ENCODE results near the gene SLC35G3. TPM values are rescaled to one million over a fixed set of nuclear protein-coding genes. Genes with fewer than 3 reads are reported as not detected.

Gene SLC35G3
- total RNA-seq, 1 experiment from 2014 or later, result not detected

GRCh38 chr17:35144840-35145239 lies 49.4 kb downstream of the SLC35G3 start:
- H4K20me1 ChIP-seq (ENCODE audit: control insufficient read depth, insufficient read depth, insufficient read length), result no peaks in the 10 kb centered on the region
- no peak overlapping the region for H3K9ac ChIP-seq (ENCODE audit: extremely low read depth, insufficient read length, low read length)
- H3K27me3 ChIP-seq (ENCODE audit: insufficient read depth, low read length), result no peaks in the 10 kb centered on the region
- H2BK20ac ChIP-seq (ENCODE audit: low read depth, low read length, poor library complexity, severe bottlenecking), result no peak overlapping the region
- Mint-ChIP-seq H3K9me3 (no peaks in the 10 kb centered on the region; a peak in 1 of 5 replicates), H3K4me1 (peaks cover 10 to 24% of the 10 kb centered on the region in 2 experiments), H3K4me3 (no peak overlapping the region), H3K36me3 (ENCODE audit: insufficient read depth in 1 of 3, low read depth in 3 of 3) (peaks cover 0 to 4% (median 2%) of the 10 kb centered on the region in 3 experiments; a peak in 3 of 7 replicates), H3K27me3 (ENCODE audit: low read depth) (peaks cover 4% of the 10 kb centered on the region), H3K27ac (no peak overlapping the region)
- TF ChIP-seq CTCF (conservative IDR thresholded peaks at IDR 0.05), result no peak
- no peak overlapping the region for H2AK5ac ChIP-seq (ENCODE audit: insufficient read length, low read length)
- H3K23me2 ChIP-seq (ENCODE audit: insufficient read length, low read depth, low read length, poor library complexity, severe bottlenecking), result no peaks in the 10 kb centered on the region
- no peak overlapping the region for H3K14ac ChIP-seq (ENCODE audit: insufficient read depth, low read length)
- H2BK5ac ChIP-seq (ENCODE audit: insufficient read length, low read length), result no peak overlapping the region
- H3K27ac ChIP-seq (ENCODE audit: insufficient read length, low read depth, low read length), result no peak overlapping the region
- no peak overlapping the region for H4K5ac ChIP-seq (ENCODE audit: insufficient read length, low read depth, low read length)
- no peak overlapping the region for H3K23ac ChIP-seq (ENCODE audit: insufficient read length, low read depth, low read length)
- H3K4ac ChIP-seq (ENCODE audit: low read depth, low read length), result no peak overlapping the region
- H3K56ac ChIP-seq (ENCODE audit: insufficient read length, low read depth, low read length), result no peak overlapping the region
- no peak overlapping the region for H2AFZ ChIP-seq (ENCODE audit: low read length)
- no peaks in the 10 kb centered on the region for H3K9me3 ChIP-seq (ENCODE audit: control insufficient read depth, low read depth, low read length)
- no peak overlapping the region for H4K91ac ChIP-seq (ENCODE audit: insufficient read length, low read depth, low read length)
- H2BK12ac ChIP-seq (ENCODE audit: insufficient read length, low read depth, low read length), result no peak overlapping the region
- H3K79me1 ChIP-seq (ENCODE audit: insufficient read depth, low read depth, low read length, poor library complexity, severe bottlenecking), result peaks cover 6% of the 10 kb centered on the region
- H3K79me2 ChIP-seq (ENCODE audit: insufficient read depth, low read length), result peaks cover 11% of the 10 kb centered on the region; the same call in 1 of the 2 replicates
- DNase-seq, result no peak
- no peak overlapping the region for H2BK120ac ChIP-seq (ENCODE audit: low read depth, low read length, poor library complexity, severe bottlenecking)
- H3K4me2 ChIP-seq (ENCODE audit: insufficient read depth, insufficient read length, low read length), result no peak overlapping the region
- no peak overlapping the region for H2BK15ac ChIP-seq (ENCODE audit: low read depth, low read length)
- H4K8ac ChIP-seq (replicated peaks; ENCODE audit: insufficient read length, low read depth, low read length), result no peak overlapping the region
- H3K18ac ChIP-seq (ENCODE audit: insufficient read length, low read depth, low read length), result no peak overlapping the region
- no peak overlapping the region for H3T11ph ChIP-seq (ENCODE audit: low read length)
- H3K4me1 ChIP-seq (ENCODE audit: insufficient read depth, low read length), result no peaks in the 10 kb centered on the region
- WGBS (ENCODE audit: extremely low coverage, insufficient read length, low lambda C conversion rate), result no CpG with 5 or more reads among the region's 4 CpGs

Other genes starting within 250 kb of the SLC35G3 start
- 1.4 and 1.7 TPM in 2 replicates for gene CCT6B, start 232.9 kb downstream of the SLC35G3 start, total RNA-seq (2021)
- gene ZNF830, start 232.9 kb downstream of the SLC35G3 start, total RNA-seq (2021), result 18.9 and 19.2 TPM in 2 replicates
- gene LIG3, start 213.9 kb downstream of the SLC35G3 start, total RNA-seq (2021), result 96.0 and 97.2 TPM in 2 replicates
- gene RFFL, start 130.7 kb downstream of the SLC35G3 start, total RNA-seq (2021), result 21.1 and 21.4 TPM in 2 replicates
- 14.0 and 15.8 TPM in 2 replicates for gene RAD51D, start 74.5 kb downstream of the SLC35G3 start, total RNA-seq (2021)
- gene FNDC8, start 72.8 kb downstream of the SLC35G3 start, total RNA-seq (2021), result not detected in 2 replicates
- gene NLE1, start 52.1 kb downstream of the SLC35G3 start, total RNA-seq (2021), result 41.7 and 43.9 TPM in 2 replicates
- gene UNC45B, start 46.6 kb downstream of the SLC35G3 start, total RNA-seq (2021), result 0.07 and 0.22 TPM in 2 replicates
- 2.9 and 3.5 TPM in 2 replicates for gene SLFN5, start 48.7 kb upstream of the SLC35G3 start, total RNA-seq (2021)
- 0.55 and 0.90 TPM in 2 replicates for gene SLFN11, start 179.2 kb upstream of the SLC35G3 start, total RNA-seq (2021)
- 13.4 and 14.5 TPM in 2 replicates for gene SLFN12, start 238.1 kb upstream of the SLC35G3 start, total RNA-seq (2021)

Measured in H9 (cell line).